Sigmoid colon (tissue), 7 donors: ENCODE measurements around the gene UBN1. TPM values are rescaled to one million over a fixed set of nuclear protein-coding genes. Genes with fewer than 3 reads are reported as not detected.

Experiments used
- DNase-seq: peaks from one replicate; pipeline ENCODE4 v3.0.0-alpha.2; 2019
- H3K27ac ChIP-seq, 4 donors: fragments of 200-600 bp; sonication (generic); one replicate each; pipeline ENCODE4 v1.5.1; 2016 to 2019; ENCODE audit warnings: mild to moderate bottlenecking in 1 of 4
- H3K27me3 ChIP-seq, 3 donors: fragments of 200-600 bp; sonication (generic); one replicate each; pipeline ENCODE4 v1.5.1; 2019; ENCODE audit warnings: mild to moderate bottlenecking in 1 of 3
- H3K36me3 ChIP-seq, 4 donors: fragments of 200-600 bp; sonication (generic); one replicate each; pipeline ENCODE4 v1.5.1; 2016 to 2019
- H3K4me1 ChIP-seq, 4 donors: fragments of 200-600 bp; sonication (generic); one replicate each; pipeline ENCODE4 v1.5.1; 2017 to 2019
- H3K4me3 ChIP-seq, 4 donors: fragments of 200-600 bp; sonication (generic); one replicate each; pipeline ENCODE4 v1.5.1; 2017 to 2019; ENCODE audit warnings: mild to moderate bottlenecking in 2 of 4, moderate library complexity in 1 of 4
- H3K9me3 ChIP-seq, 4 donors: fragments of 200-600 bp in 3 of 4; sonication (generic) in 3 of 4; one replicate each; pipeline versions ENCODE4 v1.5.1 to v1.6.1; 2013 to 2019
- EP300 ChIP-seq, 4 donors: sonication (generic); formaldehyde crosslinking; IDR thresholded peaks; one replicate each; pipeline ENCODE4 v1.6.1; 2017; ENCODE audit warnings: antibody characterized with exemption in 4 of 4
- POLR2A ChIP-seq, 2 donors: fragments of 450-650 bp; IDR thresholded peaks; one replicate each; pipeline ENCODE4 v1.6.1; 2016; ENCODE audit warnings: antibody characterized with exemption in 2 of 2, mild to moderate bottlenecking in 2 of 2, moderate library complexity in 2 of 2
- POLR2AphosphoS5 ChIP-seq, 4 donors: sonication (generic); formaldehyde crosslinking; IDR thresholded peaks; one replicate each; pipeline ENCODE4 v1.6.1; 2017; ENCODE audit warnings: antibody characterized with exemption in 4 of 4
- WGBS, 2 donors: extraction: QIAGEN DNeasy Blood & Tissue Kit; methylation state at CpG; one replicate each; pipeline ENCODE4 v1.1.7; 2013; 5-methylcytosine and 5-hydroxymethylcytosine counted together
- intact Hi-C: fragments of 100-400 bp; cut with DNase I; formaldehyde crosslinking; loops from one replicate; pipeline ENCODE4 v1.15.1; 2023
- polyA plus RNA-seq, 3 donors: library from polyadenylated mRNA; stranded (reverse); fragments of 200-250 nt; gene quantifications; one replicate each; pipeline ENCODE4 v1.2.3, GENCODE V29; 2013
- total RNA-seq, 4 donors: library from RNA; depleted of rRNA; stranded (reverse); fragments of >200 nt; gene quantifications; one replicate each; pipeline ENCODE4 v1.1.0, GENCODE V29; 2016
- TF ChIP-seq, protein P1 (sequence below), 4 experiments: fragments of 450-650 bp in 3 of 4; fragments of 200-600 bp in 1 of 4; IDR thresholded peaks; one replicate each; pipeline ENCODE4 v1.5.1; 2016 to 2019; ENCODE audit warnings: antibody characterized with exemption in 4 of 4, mild to moderate bottlenecking in 3 of 4, moderate library complexity in 2 of 4
- donor health status: healthy with polysubstance abuse.
- donor health status: Bipolar disorder and iron deficiency.
- donor health status: healthy.

The UBN1 gene
- total and polyA plus RNA-seq, 7 donors, result 8.4 to 27.7 (median 17.8) TPM

DNA sequence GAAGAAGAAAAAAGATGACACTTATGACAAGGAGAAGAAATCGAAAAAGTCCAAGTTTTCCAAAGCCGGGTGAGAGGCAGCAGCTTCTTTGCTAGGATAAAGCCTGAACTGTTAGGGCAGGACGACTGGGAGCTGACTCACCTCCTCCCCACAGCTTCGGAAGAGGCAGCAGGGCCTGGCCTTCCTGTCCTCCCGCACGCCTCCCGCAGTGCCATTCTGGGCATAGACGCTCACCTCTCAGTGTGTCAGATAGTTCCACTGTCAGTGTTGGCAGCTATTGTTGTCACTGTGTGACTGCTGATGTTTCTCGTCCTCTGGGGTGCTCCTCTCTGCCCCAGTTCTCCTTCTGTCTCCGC is 12.6 kb downstream of the UBN1 start:
- TF ChIP-seq, protein P1, sequence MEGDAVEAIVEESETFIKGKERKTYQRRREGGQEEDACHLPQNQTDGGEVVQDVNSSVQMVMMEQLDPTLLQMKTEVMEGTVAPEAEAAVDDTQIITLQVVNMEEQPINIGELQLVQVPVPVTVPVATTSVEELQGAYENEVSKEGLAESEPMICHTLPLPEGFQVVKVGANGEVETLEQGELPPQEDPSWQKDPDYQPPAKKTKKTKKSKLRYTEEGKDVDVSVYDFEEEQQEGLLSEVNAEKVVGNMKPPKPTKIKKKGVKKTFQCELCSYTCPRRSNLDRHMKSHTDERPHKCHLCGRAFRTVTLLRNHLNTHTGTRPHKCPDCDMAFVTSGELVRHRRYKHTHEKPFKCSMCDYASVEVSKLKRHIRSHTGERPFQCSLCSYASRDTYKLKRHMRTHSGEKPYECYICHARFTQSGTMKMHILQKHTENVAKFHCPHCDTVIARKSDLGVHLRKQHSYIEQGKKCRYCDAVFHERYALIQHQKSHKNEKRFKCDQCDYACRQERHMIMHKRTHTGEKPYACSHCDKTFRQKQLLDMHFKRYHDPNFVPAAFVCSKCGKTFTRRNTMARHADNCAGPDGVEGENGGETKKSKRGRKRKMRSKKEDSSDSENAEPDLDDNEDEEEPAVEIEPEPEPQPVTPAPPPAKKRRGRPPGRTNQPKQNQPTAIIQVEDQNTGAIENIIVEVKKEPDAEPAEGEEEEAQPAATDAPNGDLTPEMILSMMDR (IDR thresholded peaks at IDR 0.05), result no peak
- TF ChIP-seq POLR2A (IDR thresholded peaks at IDR 0.05) (no peak), POLR2AphosphoS5 (IDR thresholded peaks at IDR 0.05) (no peak), EP300 (IDR thresholded peaks at IDR 0.05) (no peak)
- Histone ChIP-seq H3K4me3 (no peak overlapping the region), H3K27ac (peak overlapping the region in 1 of 4 donors; percentile 14), H3K36me3 (peaks cover 36 to 82% (median 42%) of the 10 kb centered on the region in 4 donors), H3K9me3 (no peaks in the 10 kb centered on the region), H3K4me1 (peaks cover 0 to 3% (median 0%) of the 10 kb centered on the region in 4 donors), H3K27me3 (no peaks in the 10 kb centered on the region)
- 92 to 93% methylated on average over 10 of the region's 10 CpGs for WGBS, 2 donors
- intact Hi-C loops, result no loop called here
- no peak for DNase-seq

GRCh38 chr16:4860727-4861342 is 13.6 kb downstream of the UBN1 start:
- DNase-seq, result no peak
- intact Hi-C loops, result no loop called here
- 95 to 97% methylated on average over 14 of the region's 14 CpGs for WGBS, 2 donors
- TF ChIP-seq EP300 (IDR thresholded peaks at IDR 0.05), result no peak
- TF ChIP-seq POLR2AphosphoS5 (IDR thresholded peaks at IDR 0.05), result no peak
- no peak for TF ChIP-seq POLR2A (IDR thresholded peaks at IDR 0.05)
- TF ChIP-seq, protein P1 (IDR thresholded peaks at IDR 0.05), result no peak
- peaks cover 36 to 73% (median 40%) of the 10 kb centered on the region in 4 donors for H3K36me3 ChIP-seq
- no peak overlapping the region for H3K27ac ChIP-seq
- H3K27me3 ChIP-seq, result no peaks in the 10 kb centered on the region
- H3K4me3 ChIP-seq, result no peak overlapping the region
- H3K9me3 ChIP-seq, result no peaks in the 10 kb centered on the region
- peaks cover 0 to 3% (median 0%) of the 10 kb centered on the region in 4 donors for H3K4me1 ChIP-seq

DNA sequence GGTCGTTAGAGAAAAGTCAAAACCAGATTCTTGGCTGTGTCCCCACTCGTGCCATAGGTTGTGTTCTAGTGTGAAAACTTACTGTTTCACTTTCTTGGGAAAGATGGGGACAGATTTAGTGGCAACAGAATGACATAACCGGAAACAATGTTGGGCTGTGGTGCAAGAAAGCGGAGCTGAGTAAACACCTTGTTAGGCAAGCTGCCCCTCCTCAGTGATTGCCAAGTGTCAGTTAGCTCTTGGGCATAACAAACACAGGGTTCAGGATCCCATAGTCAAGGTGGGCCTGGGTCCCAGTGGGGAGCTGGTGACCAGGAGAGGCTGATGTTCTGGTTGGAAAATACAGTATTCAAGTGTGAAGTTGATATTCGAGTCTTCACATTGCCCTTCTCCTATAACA is 15.4 kb downstream of the UBN1 start:
- no peaks in the 10 kb centered on the region for H3K9me3 ChIP-seq
- H3K27me3 ChIP-seq, result no peaks in the 10 kb centered on the region
- no peak for TF ChIP-seq EP300 (IDR thresholded peaks at IDR 0.05)
- DNase-seq, result no peak
- WGBS, 2 donors, result 34 to 75% methylated on average over 5 of the region's 5 CpGs
- no peak overlapping the region for H3K4me3 ChIP-seq
- intact Hi-C loops, result no loop called here
- peaks cover 31 to 55% (median 37%) of the 10 kb centered on the region in 4 donors for H3K36me3 ChIP-seq
- H3K4me1 ChIP-seq, result peaks cover 0 to 3% (median 0%) of the 10 kb centered on the region in 4 donors
- no peak overlapping the region for H3K27ac ChIP-seq

DNA sequence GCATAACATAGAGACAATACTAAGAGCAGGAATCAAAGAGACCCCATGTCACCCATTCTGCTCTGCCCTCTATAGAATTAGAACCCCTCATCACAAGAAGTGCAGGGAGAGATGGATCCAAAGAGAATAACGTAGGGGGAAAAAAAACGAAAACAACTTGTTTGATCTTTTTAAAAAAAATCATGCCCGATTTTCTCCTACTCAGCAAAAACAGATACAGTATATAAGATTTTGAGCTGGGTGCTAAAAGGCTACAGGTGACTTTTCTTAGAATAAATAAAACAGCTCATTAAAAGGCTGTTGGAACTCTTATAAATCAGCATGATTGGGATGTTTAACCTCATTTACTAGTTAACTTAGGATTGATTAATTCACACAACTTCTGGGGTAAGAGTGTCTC is 17.4 kb downstream of the UBN1 start:
- intact Hi-C loops, result no loop called here
- 91 to 95% methylated on average over 3 of the region's 3 CpGs for WGBS, 2 donors
- TF ChIP-seq POLR2AphosphoS5 (IDR thresholded peaks at IDR 0.05) (no peak), EP300 (IDR thresholded peaks at IDR 0.05) (no peak), POLR2A (IDR thresholded peaks at IDR 0.05) (no peak)
- TF ChIP-seq, protein P1 (IDR thresholded peaks at IDR 0.05), result no peak
- no peaks in the 10 kb centered on the region for H3K27me3 ChIP-seq
- H3K4me3 ChIP-seq, result no peak overlapping the region
- no peak overlapping the region for H3K27ac ChIP-seq
- H3K36me3 ChIP-seq, result peaks cover 18 to 42% (median 21%) of the 10 kb centered on the region in 4 donors
- peaks cover 0 to 3% (median 0%) of the 10 kb centered on the region in 4 donors for H3K4me1 ChIP-seq
- no peaks in the 10 kb centered on the region for H3K9me3 ChIP-seq
- no peak for DNase-seq

- Histone ChIP-seq H3K4me3 (no peak overlapping the region), H3K9me3 (no peaks in the 10 kb centered on the region), H3K27me3 (no peaks in the 10 kb centered on the region), H3K27ac (no peak overlapping the region), H3K36me3 (peaks cover 12 to 40% (median 19%) of the 10 kb centered on the region in 4 donors), H3K4me1 (peaks cover 0 to 3% (median 0%) of the 10 kb centered on the region in 4 donors)
- TF ChIP-seq, protein P1 (IDR thresholded peaks at IDR 0.05), result no peak
- no peak for TF ChIP-seq EP300 (IDR thresholded peaks at IDR 0.05)
- TF ChIP-seq POLR2A (IDR thresholded peaks at IDR 0.05), result no peak
- TF ChIP-seq POLR2AphosphoS5 (IDR thresholded peaks at IDR 0.05), result no peak
- no peak for DNase-seq
- WGBS, 2 donors, result 96% methylated on average over 13 of the region's 13 CpGs
- intact Hi-C loops, result no loop called here
These were observed 18.1 kb downstream of the UBN1 start for GRCh38 chr16:4865231-4865860.
